NB4 (cell line): ENCODE data around the gene LPCAT1.

Experiments
- DNase-seq: peaks from one replicate; pipeline ENCODE4 v3.0.0; 2010; ENCODE audit warnings: low read depth
- H3K4me3 ChIP-seq: one replicate; pipeline ENCODE4 v1.5.1; 2011; ENCODE audit warnings: mild to moderate bottlenecking, low read depth, low read length, moderate library complexity
- CTCF ChIP-seq: IDR thresholded peaks from one replicate; pipeline ENCODE4 v1.5.1; 2012; ENCODE audit warnings: low read depth, low read length
- MYC ChIP-seq: IDR thresholded peaks from 2 replicates; pipeline ENCODE4 v1.6.1; 2011; ENCODE audit warnings: low read depth, low read length
- POLR2A ChIP-seq: IDR thresholded peaks from 2 replicates; pipeline ENCODE4 v1.6.1; 2011; ENCODE audit warnings: mild to moderate bottlenecking; ENCODE audit not compliant: insufficient read length; ENCODE audit errors: extremely low read depth
- TF ChIP-seq, protein P1 (sequence below): IDR thresholded peaks from 2 replicates; pipeline ENCODE4 v1.6.1; 2011; ENCODE audit warnings: low read depth, low read length

Gene LPCAT1

DNA sequence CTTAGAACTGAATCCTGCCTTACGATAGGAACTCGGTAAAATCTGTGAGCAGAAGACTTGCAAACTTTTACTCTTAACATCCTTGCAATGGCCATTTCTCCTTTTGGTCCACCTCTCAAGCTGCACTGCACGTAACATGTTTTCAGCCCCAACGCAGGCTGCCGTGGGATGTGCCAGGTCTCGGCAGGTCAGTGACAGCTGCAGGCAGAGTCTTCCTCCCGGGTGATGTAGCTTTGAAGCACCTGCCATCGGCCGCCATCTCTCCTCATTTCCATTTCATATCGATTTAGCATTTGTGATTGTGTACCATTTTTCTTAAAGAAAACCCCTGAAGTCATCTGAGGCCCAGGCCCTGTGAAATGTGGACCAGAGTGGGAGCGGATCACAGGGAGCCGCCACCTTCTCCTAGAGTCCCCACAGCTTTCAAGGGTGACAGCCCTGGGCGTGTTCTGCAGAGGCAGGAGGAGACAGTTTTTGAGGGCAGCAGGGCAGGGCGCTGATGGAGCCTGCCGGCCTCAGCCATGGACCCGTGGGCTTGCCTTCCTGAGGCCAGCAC is 25.8 kb upstream of the LPCAT1 start:
- DNase-seq, result no peak
- H3K4me3 ChIP-seq, result no peak overlapping the region
- TF ChIP-seq, protein P1, sequence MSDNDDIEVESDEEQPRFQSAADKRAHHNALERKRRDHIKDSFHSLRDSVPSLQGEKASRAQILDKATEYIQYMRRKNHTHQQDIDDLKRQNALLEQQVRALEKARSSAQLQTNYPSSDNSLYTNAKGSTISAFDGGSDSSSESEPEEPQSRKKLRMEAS, result no peak
- TF ChIP-seq CTCF (no peak), MYC (no peak)

GRCh38 chr5:1548702-1549474 is 25.1 kb upstream of the LPCAT1 start:
- no peak for DNase-seq
- TF ChIP-seq CTCF (no peak), POLR2A (no peak), MYC (no peak)
- TF ChIP-seq, protein P1, result no peak
- H3K4me3 ChIP-seq, result no peak overlapping the region

- TF ChIP-seq MYC (no peak), CTCF (no peak), POLR2A (no peak)
- TF ChIP-seq, protein P1, result no peak
Measured at GRCh38 chr5:1547655-1548054, 23.9 kb upstream of the LPCAT1 start.

DNA sequence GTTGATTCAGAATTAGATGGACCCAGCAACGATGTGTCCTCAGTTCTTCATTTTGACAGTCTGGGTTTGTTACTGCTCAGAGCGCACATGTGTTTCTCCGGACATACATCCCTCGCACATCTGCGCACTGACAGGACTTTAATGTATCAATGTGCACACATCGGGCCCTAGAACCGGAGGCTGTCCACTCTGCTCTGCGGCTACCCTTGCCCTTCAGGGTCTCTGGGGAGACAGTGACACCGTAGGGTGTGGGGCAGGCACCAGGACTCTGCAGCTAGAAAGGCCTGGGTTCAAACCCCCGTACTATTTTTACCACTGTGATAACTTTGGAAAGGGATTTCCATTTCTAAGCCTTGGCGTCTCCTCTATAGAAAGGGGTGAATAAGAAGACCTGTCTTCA is 23.5 kb upstream of the LPCAT1 start:
- no peak overlapping the region for H3K4me3 ChIP-seq
- TF ChIP-seq POLR2A, result no peak
- no peak for TF ChIP-seq MYC
- no peak for TF ChIP-seq CTCF
- TF ChIP-seq, protein P1, result no peak
- no peak for DNase-seq

More at GRCh38 chr5:1547655-1548054, 23.9 kb upstream of the LPCAT1 start:
- H3K4me3 ChIP-seq, result no peak overlapping the region
- no peak for DNase-seq

GRCh38 chr5:1546556-1546955 is 22.8 kb upstream of the LPCAT1 start:
- no peak overlapping the region for H3K4me3 ChIP-seq
- TF ChIP-seq MYC, result no peak
- no peak for TF ChIP-seq CTCF
- TF ChIP-seq POLR2A, result no peak
- TF ChIP-seq, protein P1, result no peak
- DNase-seq, result no peak

DNA sequence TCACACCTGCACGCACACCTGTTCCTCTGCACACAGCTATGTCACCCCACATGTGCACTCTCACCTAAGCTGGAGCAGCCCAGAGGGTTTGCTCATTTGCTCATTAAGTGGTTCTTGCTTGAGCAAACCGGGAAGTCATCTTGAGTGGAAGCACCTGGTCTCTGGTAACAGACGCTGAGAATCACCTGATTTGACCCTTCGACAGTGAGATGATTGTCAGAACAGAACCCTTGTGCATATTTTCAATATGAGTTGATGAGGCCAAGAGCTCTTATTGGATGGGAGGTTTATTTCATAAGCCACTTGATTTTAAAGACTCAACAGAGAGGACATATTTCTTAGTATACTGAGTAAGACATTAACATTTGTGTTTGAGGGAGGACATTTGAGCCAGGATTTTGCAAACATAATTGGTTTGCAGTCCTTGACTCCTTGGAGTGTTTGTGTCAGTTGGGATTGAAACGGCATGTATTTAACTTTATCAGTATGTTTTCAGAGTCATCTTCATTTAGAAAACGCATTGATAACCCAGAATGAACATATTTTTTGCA is 22.1 kb upstream of the LPCAT1 start:
- no peak overlapping the region for H3K4me3 ChIP-seq
- no peak for TF ChIP-seq POLR2A
- TF ChIP-seq, protein P1, result no peak
- no peak for TF ChIP-seq CTCF
- no peak for TF ChIP-seq MYC
- no peak for DNase-seq
